ENCODE measurements around the gene ME1.

DNA sequence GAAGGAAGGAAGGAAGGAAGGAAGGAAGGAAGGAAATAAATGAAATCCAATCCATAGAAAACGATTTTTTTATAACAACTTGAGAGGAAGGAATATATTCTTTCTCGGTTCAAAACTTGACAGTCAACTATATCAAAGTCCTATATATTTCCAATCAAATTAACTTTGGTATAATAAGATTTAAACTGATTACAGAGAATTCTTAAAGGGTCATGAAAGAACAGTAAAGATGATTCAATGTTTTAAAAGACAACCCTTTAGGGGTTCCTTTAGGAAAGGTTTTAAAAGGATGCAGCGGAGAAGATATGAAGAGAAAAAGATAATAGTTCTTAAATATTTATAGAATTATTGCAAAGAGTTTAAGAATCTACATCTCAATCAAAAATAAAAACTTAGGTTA lies 61.2 kb downstream of the ME1 start:
- no peak for TF ChIP-seq TRIM28 (IDR thresholded peaks at IDR 0.05)
- TF ChIP-seq, protein P1, sequence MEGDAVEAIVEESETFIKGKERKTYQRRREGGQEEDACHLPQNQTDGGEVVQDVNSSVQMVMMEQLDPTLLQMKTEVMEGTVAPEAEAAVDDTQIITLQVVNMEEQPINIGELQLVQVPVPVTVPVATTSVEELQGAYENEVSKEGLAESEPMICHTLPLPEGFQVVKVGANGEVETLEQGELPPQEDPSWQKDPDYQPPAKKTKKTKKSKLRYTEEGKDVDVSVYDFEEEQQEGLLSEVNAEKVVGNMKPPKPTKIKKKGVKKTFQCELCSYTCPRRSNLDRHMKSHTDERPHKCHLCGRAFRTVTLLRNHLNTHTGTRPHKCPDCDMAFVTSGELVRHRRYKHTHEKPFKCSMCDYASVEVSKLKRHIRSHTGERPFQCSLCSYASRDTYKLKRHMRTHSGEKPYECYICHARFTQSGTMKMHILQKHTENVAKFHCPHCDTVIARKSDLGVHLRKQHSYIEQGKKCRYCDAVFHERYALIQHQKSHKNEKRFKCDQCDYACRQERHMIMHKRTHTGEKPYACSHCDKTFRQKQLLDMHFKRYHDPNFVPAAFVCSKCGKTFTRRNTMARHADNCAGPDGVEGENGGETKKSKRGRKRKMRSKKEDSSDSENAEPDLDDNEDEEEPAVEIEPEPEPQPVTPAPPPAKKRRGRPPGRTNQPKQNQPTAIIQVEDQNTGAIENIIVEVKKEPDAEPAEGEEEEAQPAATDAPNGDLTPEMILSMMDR (IDR thresholded peaks at IDR 0.05 in 2 of 3, conservative IDR thresholded peaks at IDR 0.05 in 1 of 3; ENCODE audit: insufficient read depth in 2 of 3, low read depth in 1 of 3, low read length in 3 of 3) = no peak
- no peak for TF ChIP-seq ZBTB8A (IDR thresholded peaks at IDR 0.05; ENCODE audit: partially characterized antibody)
- TF ChIP-seq FOXK2 (conservative IDR thresholded peaks at IDR 0.05 in 1 of 2, IDR thresholded peaks at IDR 0.05 in 1 of 2; ENCODE audit: low read depth in 2 of 2) = no peak
- TF ChIP-seq MYBL2 (IDR thresholded peaks at IDR 0.05; ENCODE audit: low read depth) = no peak
- TF ChIP-seq MYBL2 (CRISPR knock-in tag; IDR thresholded peaks at IDR 0.05; ENCODE audit: borderline replicate concordance) = no peak
- TF ChIP-seq SETDB1 (IDR thresholded peaks at IDR 0.05; ENCODE audit: low read length) = no peak
- no peak for TF ChIP-seq NRF1 (conservative IDR thresholded peaks at IDR 0.05 in 1 of 2, IDR thresholded peaks at IDR 0.05 in 1 of 2)

Measured in K562 (cell line).